GM12878 (cell line): Measurements from ENCODE around the gene TMEM52. TPM values are rescaled to one million over a fixed set of nuclear protein-coding genes. Genes with fewer than 3 reads are reported as not detected.

Experiments used
- ATAC-seq: fragments of 200-7000 bp; cut with Tn5 transposase; 3 replicates; pipeline ENCODE4 v1.9.1; 2020; ENCODE audit warnings: mild to moderate bottlenecking, moderate library complexity
- BruUV-seq: library from RNA; stranded (reverse); fragments of 400-500 nt; replicated peaks from 2 replicates; lab custom pipeline; 2021; lab: Mats Ljungman, UMichigan
- CTCF ChIA-PET: fragments of 300-600 bp; sonication (Branson Sonifier 250); formaldehyde crosslinking; extraction: SDS; loops from one replicate; lab custom pipeline; 2021; ENCODE audit warnings: inconsistent platforms; lab: Yijun Ruan, JAX
- POLR2A ChIA-PET: fragments of 350-600 bp; formaldehyde crosslinking; extraction: SDS; loops from one replicate; lab custom pipeline; 2021; ENCODE audit warnings: inconsistent platforms; lab: Charles Lee
- RAD21 ChIA-PET: fragments of 300-600 bp; sonication (Branson Sonifier 250); formaldehyde crosslinking; loops from one replicate; lab custom pipeline; 2023; ENCODE audit warnings: antibody characterized with exemption; ENCODE audit not compliant: unreplicated experiment; lab: Charles Lee
- SMC1A ChIA-PET: fragments of 300-600 bp; sonication (Branson Sonifier 250); formaldehyde crosslinking; loops from one replicate; lab custom pipeline; 2023; ENCODE audit not compliant: unreplicated experiment, uncharacterized antibody; lab: Charles Lee
- DNase-seq: peaks from one replicate; pipeline ENCODE4 v3.0.0-alpha.2; 2011; ENCODE audit warnings: low read depth, low spot score
- FAIRE-seq: peaks from 3 replicates; lab custom pipeline; 2011; peaks lifted over from hg19 to GRCh38; lab: Jason Lieb, UNC
- H2AFZ ChIP-seq: 2 replicates; pipeline ENCODE4 v1.6.0; 2011; ENCODE audit warnings: low read depth, low read length, control low read depth; ENCODE audit not compliant: control insufficient read depth
- H3K27ac ChIP-seq: 2 replicates; pipeline ENCODE4 v1.5.1; 2011; ENCODE audit warnings: control low read depth; ENCODE audit not compliant: control insufficient read depth, insufficient read depth
- H3K27me3 ChIP-seq, 2 experiments: replicated peaks in 1 of 2; 2 replicates each; pipeline versions ENCODE4 v1.6.0 to v1.6.1; 2011; ENCODE audit warnings: low read length in 1 of 2; ENCODE audit not compliant: control insufficient read depth in 2 of 2, insufficient read depth in 2 of 2
- H3K36me3 ChIP-seq, 2 experiments: 2 replicates each; pipeline ENCODE4 v1.5.1; 2011; ENCODE audit warnings: low read length in 1 of 2; ENCODE audit not compliant: control insufficient read depth in 2 of 2, insufficient read depth in 2 of 2
- H3K4me1 ChIP-seq: 2 replicates; pipeline ENCODE4 v1.6.1; 2011; ENCODE audit warnings: mild to moderate bottlenecking, low read length, moderate library complexity, mixed read lengths; ENCODE audit not compliant: control insufficient read depth, insufficient read depth
- H3K4me2 ChIP-seq: 2 replicates; pipeline ENCODE4 v1.6.0; 2011; ENCODE audit warnings: control low read depth; ENCODE audit not compliant: control insufficient read depth, insufficient read depth
- H3K4me3 ChIP-seq: fragments of 200-600 bp; sonication (generic); 2 replicates; pipeline ENCODE4 v1.5.1; 2016
- H3K79me2 ChIP-seq: 2 replicates; pipeline ENCODE4 v1.6.0; 2011; ENCODE audit warnings: low read length; ENCODE audit not compliant: control insufficient read depth, insufficient read depth
- H3K9ac ChIP-seq: 2 replicates; pipeline ENCODE4 v1.8.0; 2011; ENCODE audit warnings: low read length, control low read depth, mixed read lengths; ENCODE audit not compliant: control insufficient read depth, insufficient read depth
- H3K9me3 ChIP-seq: replicated peaks from 3 replicates; pipeline ENCODE4 v1.5.1; 2011; ENCODE audit warnings: mild to moderate bottlenecking, low read length; ENCODE audit not compliant: control insufficient read depth, insufficient read depth
- H4K20me1 ChIP-seq: 2 replicates; pipeline ENCODE4 v1.6.0; 2011; ENCODE audit not compliant: control insufficient read depth, insufficient read depth
- BACH1 ChIP-seq: fragments of 450-650 bp; IDR thresholded peaks from 2 replicates; pipeline ENCODE4 v1.6.1; 2017; ENCODE audit warnings: mild to moderate bottlenecking, borderline replicate concordance
- BHLHE40 ChIP-seq, 2 experiments: fragments of 450-650 bp in 1 of 2; IDR thresholded peaks; 2 replicates each; pipeline ENCODE4 v1.6.1; 2011 to 2017; ENCODE audit warnings: low read depth in 2 of 2, borderline replicate concordance in 1 of 2, improper control_type of control experiment in 1 of 2, low read length in 1 of 2, mild to moderate bottlenecking in 1 of 2
- EGR1 ChIP-seq, 2 experiments: IDR thresholded peaks; 1 replicate in 1 of 2; 2 replicates in 1 of 2; pipeline ENCODE4 v1.6.1; 2011 to 2012; ENCODE audit warnings: low read depth in 2 of 2, low read length in 2 of 2, borderline replicate concordance in 1 of 2, mild to moderate bottlenecking in 1 of 2, moderate library complexity in 1 of 2
- HDGF ChIP-seq: fragments of 450-650 bp; IDR thresholded peaks from 2 replicates; pipeline ENCODE4 v1.6.1; 2016; ENCODE audit warnings: antibody characterized with exemption
- NBN ChIP-seq: fragments of 450-650 bp; IDR thresholded peaks from 2 replicates; pipeline ENCODE4 v1.6.1; 2016
- POLR2A ChIP-seq: IDR thresholded peaks from 2 replicates; pipeline ENCODE4 v1.6.1; 2011; ENCODE audit warnings: low read depth, mild to moderate bottlenecking, low read length
- SMAD1 ChIP-seq: fragments of 450-650 bp; IDR thresholded peaks from 2 replicates; pipeline ENCODE4 v1.6.1; 2018; ENCODE audit warnings: mild to moderate bottlenecking, low read depth; ENCODE audit not compliant: partially characterized antibody
- ZNF687 ChIP-seq: fragments of 450-650 bp; IDR thresholded peaks from 2 replicates; pipeline ENCODE4 v1.6.1; 2017; ENCODE audit warnings: mild to moderate bottlenecking, moderate library complexity
- ZSCAN29 ChIP-seq: fragments of 450-650 bp; IDR thresholded peaks from 2 replicates; pipeline ENCODE4 v1.6.1; 2017; ENCODE audit warnings: mild to moderate bottlenecking, moderate library complexity
- WGBS: methylation state at CpG from one replicate; pipeline ENCODE4 v1.1.6; 2016; ENCODE audit warnings: low lambda C conversion rate; ENCODE audit not compliant: insufficient replicate concordance, insufficient coverage; ENCODE audit errors: missing lambda C conversion rate; 5-methylcytosine and 5-hydroxymethylcytosine counted together
- in situ Hi-C: fragments of 300-500 bp; cut with MboI; formaldehyde crosslinking; loops from 9 replicates; pipeline ENCODE4 v1.14.3; 2018; ENCODE audit warnings: mixed read lengths
- intact Hi-C: fragments of 100-400 bp; cut with micrococcal nuclease; formaldehyde crosslinking; loops from one replicate; pipeline ENCODE4 v1.14.2; 2022; ENCODE audit not compliant: unreplicated experiment
- polyA plus RNA-seq, 11 experiments: library from polyadenylated mRNA; depleted of rRNA in 4 of 11; unstranded in 6 of 11; stranded (reverse) in 5 of 11; fragments of >200 nt; fragmentation: Nextera tagmentation in 4 of 11; fragmentation: Illumina TruSeq in 1 of 11; extraction: Ambion mirVana in 4 of 11; extraction: Trizol in 1 of 11; gene quantifications; 1 replicate in 1 of 11; 2 replicates in 10 of 11; pipeline versions ENCODE4 v1.2.1 to v1.2.3, GENCODE V29; 2011 to 2016; ENCODE audit warnings: inconsistent platforms in 2 of 11, missing spikeins in 2 of 11, low read depth in 1 of 11
- total RNA-seq, 4 experiments: library from RNA; depleted of rRNA in 3 of 4; stranded (reverse); fragments of >200 nt in 3 of 4; fragmentation: Illumina TruSeq in 1 of 4; extraction: Trizol in 1 of 4; gene quantifications; 2 replicates each; pipeline versions ENCODE4 v1.2.1 to v1.2.3, GENCODE V29; 2013 to 2021
- TF ChIP-seq, protein P1 (sequence below): IDR thresholded peaks from 2 replicates; pipeline ENCODE4 v1.6.1; 2011; ENCODE audit warnings: low read depth, mild to moderate bottlenecking, low read length, moderate library complexity, borderline replicate concordance; ENCODE audit errors: extremely low read depth
- TF ChIP-seq, protein P2 (sequence below), 3 experiments: IDR thresholded peaks in 2 of 3; conservative IDR thresholded peaks in 1 of 3; 2 replicates each; pipeline ENCODE4 v1.5.1; 2011; ENCODE audit warnings: low read depth in 3 of 3, low read length in 3 of 3, mild to moderate bottlenecking in 3 of 3, control low read depth in 2 of 3, moderate library complexity in 2 of 3, inconsistent platforms in 1 of 3, mixed read lengths in 1 of 3; ENCODE audit not compliant: control insufficient read depth in 2 of 3, insufficient read depth in 1 of 3; ENCODE audit errors: extremely low read depth in 1 of 3

TMEM52 gene
- total and polyA plus RNA-seq, 10 of the 15 experiments (the other 5 are each of a cell fraction or from before 2014, with no cell fraction given), result 0.17 to 0.33 (median 0.24) TPM; not detected in 7

GRCh38 chr1:1891349-1892078 is 27.6 kb downstream of the TMEM52 start:
- TF ChIP-seq POLR2A (peak; percentile 71), HDGF (peak; percentile 87; the same call in 1 of the 2 replicates), BACH1 (peak; percentile 17; the same call in 1 of the 2 replicates), NBN (0 out of 2 replicates have a peak, but pooled peaks have one; percentile 60), EGR1 (IDR thresholded peaks at IDR 0.05; ENCODE audit: borderline replicate concordance in 1 of 2, low read depth in 2 of 2, low read length in 2 of 2) (peak in 1 of 2 experiments; percentile 65; a peak in 1 of 3 replicates), ZNF687 (peak; percentile 47), SMAD1 (no peak), BHLHE40 (IDR thresholded peaks at IDR 0.05; ENCODE audit: borderline replicate concordance in 1 of 2, low read depth in 2 of 2, low read length in 1 of 2) (peak in 1 of 2 experiments; percentile 21; a peak in 1 of 4 replicates), ZSCAN29 (no peak)
- TF ChIP-seq, protein P1, sequence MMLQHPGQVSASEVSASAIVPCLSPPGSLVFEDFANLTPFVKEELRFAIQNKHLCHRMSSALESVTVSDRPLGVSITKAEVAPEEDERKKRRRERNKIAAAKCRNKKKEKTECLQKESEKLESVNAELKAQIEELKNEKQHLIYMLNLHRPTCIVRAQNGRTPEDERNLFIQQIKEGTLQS, result no peak
- TF ChIP-seq, protein P2, sequence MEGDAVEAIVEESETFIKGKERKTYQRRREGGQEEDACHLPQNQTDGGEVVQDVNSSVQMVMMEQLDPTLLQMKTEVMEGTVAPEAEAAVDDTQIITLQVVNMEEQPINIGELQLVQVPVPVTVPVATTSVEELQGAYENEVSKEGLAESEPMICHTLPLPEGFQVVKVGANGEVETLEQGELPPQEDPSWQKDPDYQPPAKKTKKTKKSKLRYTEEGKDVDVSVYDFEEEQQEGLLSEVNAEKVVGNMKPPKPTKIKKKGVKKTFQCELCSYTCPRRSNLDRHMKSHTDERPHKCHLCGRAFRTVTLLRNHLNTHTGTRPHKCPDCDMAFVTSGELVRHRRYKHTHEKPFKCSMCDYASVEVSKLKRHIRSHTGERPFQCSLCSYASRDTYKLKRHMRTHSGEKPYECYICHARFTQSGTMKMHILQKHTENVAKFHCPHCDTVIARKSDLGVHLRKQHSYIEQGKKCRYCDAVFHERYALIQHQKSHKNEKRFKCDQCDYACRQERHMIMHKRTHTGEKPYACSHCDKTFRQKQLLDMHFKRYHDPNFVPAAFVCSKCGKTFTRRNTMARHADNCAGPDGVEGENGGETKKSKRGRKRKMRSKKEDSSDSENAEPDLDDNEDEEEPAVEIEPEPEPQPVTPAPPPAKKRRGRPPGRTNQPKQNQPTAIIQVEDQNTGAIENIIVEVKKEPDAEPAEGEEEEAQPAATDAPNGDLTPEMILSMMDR (IDR thresholded peaks at IDR 0.05 in 2 of 3, conservative IDR thresholded peaks at IDR 0.05 in 1 of 3; ENCODE audit: control insufficient read depth in 2 of 3, extremely low read depth in 1 of 3, insufficient read depth in 1 of 3, low read depth in 3 of 3, low read length in 3 of 3), result no peak
- WGBS, result 8% methylated on average over 28 of the region's 59 CpGs
- ChIA-PET POLR2A (interaction anchor here (0.9 kb wide), 1 partner anchor 214 kb away, joined by 6 read pairs; no protein-coding TSS in a partner anchor), CTCF (interaction anchor here (0.8 to 1.5 kb wide), 4 partner anchors 12 to 103 kb away, joined by 3 to 12 read pairs (median 4); no protein-coding TSS in a partner anchor), RAD21 (interaction anchor here (0.7 to 1.1 kb wide), 2 partner anchors 112 to 115 kb away, joined by 3 to 4 read pairs; no protein-coding TSS in a partner anchor), SMC1A (interaction anchor here (1.0 kb wide), 1 partner anchor 14 kb away, joined by 3 read pairs; no protein-coding TSS in a partner anchor)
- BruUV-seq, result no TSS peak
- Histone ChIP-seq H3K27me3 (no peaks in the 10 kb centered on the region), H2AFZ (peak overlapping the region; percentile 66), H3K4me3 (peak overlapping the region; percentile 78), H4K20me1 (no peaks in the 10 kb centered on the region), H3K9ac (peak overlapping the region; percentile 68; the same call in 1 of the 2 replicates), H3K27ac (peak overlapping the region; percentile 84), H3K9me3 (no peaks in the 10 kb centered on the region), H3K4me1 (peaks cover 21% of the 10 kb centered on the region), H3K4me2 (peak overlapping the region; percentile 98), H3K79me2 (peaks cover 44% of the 10 kb centered on the region), H3K36me3 (no peaks in the 10 kb centered on the region)
- no peak for FAIRE-seq
- in situ Hi-C loops (no loop called here), intact Hi-C loops (loop anchor here (5.0 kb wide), 1 partner anchor 114 kb away; the partner anchor contains the start of gene NADK)
- DNase-seq, result no peak
- ATAC-seq, result peak; percentile 79
